ENCODE results near the gene CFHR2.
"Not testable (repeated sequence)": the region's sequence is repeated elsewhere in the genome, so short reads cannot be mapped to it uniquely, and the experiment has no call there.

The CFHR2 gene

GRCh38 chr1:196943568-196943967, at the start of gene CFHR2:
TSS of gene CFHR2 (plus strand) at chr1:196943738. CDS start at chr1:196943881, 143 bp downstream.
- DNase-seq = not testable (repeated sequence)

GRCh38 chr1:196896355-196896754, 47.2 kb upstream of the CFHR2 start:
- no peak for DNase-seq

GRCh38 chr1:196897158-196897828, 46.2 kb upstream of the CFHR2 start:
- no peak for DNase-seq

GRCh38 chr1:196902344-196902743, 41.2 kb upstream of the CFHR2 start:
- DNase-seq = no peak

- no peak for DNase-seq
Observed at GRCh38 chr1:196910215-196910614, 33.3 kb upstream of the CFHR2 start.

GRCh38 chr1:196912283-196912682, 31.3 kb upstream of the CFHR2 start:
- DNase-seq = not testable (repeated sequence)

- DNase-seq = not testable (repeated sequence)
Observed at GRCh38 chr1:196926839-196927238, 16.7 kb upstream of the CFHR2 start.

GRCh38 chr1:196932853-196933252, 10.7 kb upstream of the CFHR2 start:
- not testable (repeated sequence) for DNase-seq

GRCh38 chr1:196933531-196934189, 9.9 kb upstream of the CFHR2 start:
- DNase-seq = no peak

GRCh38 chr1:196941474-196941873, 2.1 kb upstream of the CFHR2 start:
- DNase-seq = peak; percentile 2 to 29

- no peak for DNase-seq
Observed at GRCh38 chr1:196951711-196952394, 8.3 kb downstream of the CFHR2 start.

GRCh38 chr1:196954778-196955177, 11.2 kb downstream of the CFHR2 start:
- DNase-seq = no peak

GRCh38 chr1:196955926-196956325, 12.4 kb downstream of the CFHR2 start:
- no peak for DNase-seq

- no peak for DNase-seq
Observed at GRCh38 chr1:196960854-196961253, 17.3 kb downstream of the CFHR2 start.

GRCh38 chr1:196970182-196970581, 26.6 kb downstream of the CFHR2 start:
- no peak for DNase-seq

GRCh38 chr1:196976278-196976677, 32.7 kb downstream of the CFHR2 start:
- DNase-seq = no peak

- DNase-seq = no peak
Observed at GRCh38 chr1:196977278-196977677, 33.7 kb downstream of the CFHR2 start, which contains the start of gene CFHR5. TSS of gene CFHR5 (plus strand) at chr1:196977556. CDS start at chr1:196977665, 109 bp downstream.

- DNase-seq = no peak
Observed at GRCh38 chr1:196980859-196981258, 37.3 kb downstream of the CFHR2 start.

GRCh38 chr1:196982247-196982646, 38.7 kb downstream of the CFHR2 start:
- DNase-seq = not testable (repeated sequence)

GRCh38 chr1:196991919-196992651, 48.5 kb downstream of the CFHR2 start:
- peak; percentile 93 to 95 for DNase-seq

- no peak for DNase-seq
Observed at GRCh38 chr1:196993916-196994315, 50.4 kb downstream of the CFHR2 start.

- DNase-seq = no peak
Observed at GRCh38 chr1:196997423-196997822, 53.9 kb downstream of the CFHR2 start.

- DNase-seq = no peak
Observed at GRCh38 chr1:197001828-197002227, 58.3 kb downstream of the CFHR2 start.

All from SHP77 (cell line).